GM12865 (cell line): ENCODE results near the gene MYBPC1.

Source experiments
- DNase-seq: peaks from one replicate; pipeline ENCODE4 v3.0.0; 2010; ENCODE audit warnings: low read depth
- H3K4me3 ChIP-seq: 2 replicates; pipeline ENCODE4 v1.5.1; 2011; ENCODE audit warnings: mild to moderate bottlenecking, low read depth, low read length, control low read depth
- TF ChIP-seq, protein P1 (sequence below): IDR thresholded peaks from 2 replicates; pipeline ENCODE4 v1.5.1; 2011; ENCODE audit warnings: low read length, control low read depth, low read depth, inconsistent platforms; ENCODE audit not compliant: insufficient read depth; ENCODE audit errors: missing control alignments

The MYBPC1 gene

GRCh38 chr12:101698800-101699347, 104.1 kb downstream of the MYBPC1 start:
- TF ChIP-seq, protein P1, sequence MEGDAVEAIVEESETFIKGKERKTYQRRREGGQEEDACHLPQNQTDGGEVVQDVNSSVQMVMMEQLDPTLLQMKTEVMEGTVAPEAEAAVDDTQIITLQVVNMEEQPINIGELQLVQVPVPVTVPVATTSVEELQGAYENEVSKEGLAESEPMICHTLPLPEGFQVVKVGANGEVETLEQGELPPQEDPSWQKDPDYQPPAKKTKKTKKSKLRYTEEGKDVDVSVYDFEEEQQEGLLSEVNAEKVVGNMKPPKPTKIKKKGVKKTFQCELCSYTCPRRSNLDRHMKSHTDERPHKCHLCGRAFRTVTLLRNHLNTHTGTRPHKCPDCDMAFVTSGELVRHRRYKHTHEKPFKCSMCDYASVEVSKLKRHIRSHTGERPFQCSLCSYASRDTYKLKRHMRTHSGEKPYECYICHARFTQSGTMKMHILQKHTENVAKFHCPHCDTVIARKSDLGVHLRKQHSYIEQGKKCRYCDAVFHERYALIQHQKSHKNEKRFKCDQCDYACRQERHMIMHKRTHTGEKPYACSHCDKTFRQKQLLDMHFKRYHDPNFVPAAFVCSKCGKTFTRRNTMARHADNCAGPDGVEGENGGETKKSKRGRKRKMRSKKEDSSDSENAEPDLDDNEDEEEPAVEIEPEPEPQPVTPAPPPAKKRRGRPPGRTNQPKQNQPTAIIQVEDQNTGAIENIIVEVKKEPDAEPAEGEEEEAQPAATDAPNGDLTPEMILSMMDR, result no peak
- no peak for DNase-seq
- H3K4me3 ChIP-seq, result no peak overlapping the region

DNA sequence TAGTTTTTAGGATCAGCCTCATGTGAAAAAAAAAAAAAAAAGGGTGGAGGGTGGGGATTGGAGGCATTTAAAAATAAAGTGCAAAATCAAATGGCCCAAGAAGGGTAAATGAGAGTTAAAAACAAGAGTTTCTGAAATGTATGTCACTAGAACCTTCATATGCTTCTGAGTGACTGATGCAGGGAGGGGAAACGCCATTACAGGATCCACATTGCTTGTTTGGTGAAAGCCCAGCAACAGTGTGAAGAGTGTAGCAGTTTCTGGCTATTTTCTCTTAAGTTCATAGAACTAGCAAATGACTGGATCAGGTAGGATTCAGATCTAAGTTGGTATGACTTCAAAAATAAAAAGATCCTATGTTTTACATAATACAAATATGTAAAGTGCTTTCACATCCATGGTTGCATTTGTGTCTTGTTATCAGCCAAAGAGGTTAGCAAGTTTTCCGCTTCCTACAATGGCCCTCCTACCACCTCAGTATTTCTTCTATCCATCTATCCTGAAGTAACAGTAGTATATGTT, 105.6 kb downstream of the MYBPC1 start:
- no peak overlapping the region for H3K4me3 ChIP-seq
- DNase-seq, result no peak
- TF ChIP-seq, protein P1, result no peak

DNA sequence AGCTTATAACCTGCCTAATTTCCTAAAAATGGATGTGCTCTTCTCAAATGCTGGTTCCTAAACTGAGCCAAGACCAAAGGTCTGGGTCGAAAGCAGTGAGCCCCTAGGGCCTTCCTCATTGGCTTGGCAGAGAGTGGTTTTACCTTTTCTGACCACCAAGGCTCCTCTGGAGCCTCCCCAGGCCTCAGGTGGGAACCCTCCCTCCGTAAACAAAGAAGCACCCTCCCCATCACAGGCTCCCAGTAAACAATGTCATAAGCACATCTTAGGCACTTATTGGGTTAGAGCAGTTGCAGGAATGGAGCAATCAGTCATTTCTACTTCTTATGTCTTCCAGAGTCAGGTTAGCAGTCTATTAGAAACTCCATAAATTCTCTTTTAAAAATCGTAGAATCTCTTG, 108.7 kb downstream of the MYBPC1 start:
- H3K4me3 ChIP-seq, result no peak overlapping the region
- DNase-seq, result no peak
- TF ChIP-seq, protein P1, result no peak

DNA sequence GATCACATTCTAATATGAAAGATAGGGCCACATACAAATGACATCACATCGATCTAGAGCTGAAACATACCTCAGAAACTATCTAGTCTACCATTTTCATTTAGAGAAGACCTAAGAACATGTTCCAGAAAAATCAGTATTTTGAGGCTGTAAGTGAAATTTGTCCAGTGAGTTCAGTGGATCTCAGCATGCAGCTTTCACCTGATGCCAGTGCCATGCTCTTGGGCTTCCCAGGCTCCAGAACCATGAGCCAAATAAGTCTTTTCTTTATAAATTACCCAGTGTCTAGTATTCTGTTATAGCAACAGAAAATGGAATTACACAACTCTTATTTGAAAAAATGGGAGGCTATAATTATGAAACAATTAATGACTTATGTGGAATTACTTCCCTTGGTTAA, 111.6 kb downstream of the MYBPC1 start:
- DNase-seq, result no peak
- TF ChIP-seq, protein P1, result no peak
- H3K4me3 ChIP-seq, result no peak overlapping the region

DNA sequence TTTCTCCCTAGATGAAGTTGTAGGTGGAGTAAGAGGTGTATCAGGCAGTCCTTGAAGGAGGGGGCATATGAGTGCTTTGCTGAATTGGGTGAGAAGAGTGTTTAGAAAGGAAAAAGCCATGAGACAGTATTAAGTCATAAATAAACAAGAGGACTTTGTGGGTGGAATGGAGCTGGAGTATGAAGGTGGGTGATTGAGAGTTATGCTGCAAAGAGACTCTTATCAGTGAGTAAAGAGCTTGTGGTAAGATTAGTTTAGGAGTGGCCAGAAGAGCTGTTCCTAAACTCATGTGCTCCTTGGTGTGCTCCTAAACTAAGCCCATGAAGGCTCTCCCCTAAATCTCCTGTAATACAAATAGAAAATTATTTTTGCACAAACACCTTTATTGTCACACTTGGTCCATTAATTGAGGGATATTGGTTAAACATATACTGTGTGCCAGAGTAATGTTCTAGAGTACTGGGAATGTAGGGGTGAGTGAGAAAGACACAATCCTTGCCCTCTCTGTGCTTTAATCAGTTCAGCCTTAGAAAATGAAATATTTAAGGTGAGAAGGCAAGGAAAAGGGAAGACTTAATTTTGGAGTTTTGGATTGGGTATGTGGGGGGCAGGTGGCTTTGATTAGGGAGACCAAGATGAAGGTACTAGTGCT, 112.5 kb downstream of the MYBPC1 start:
- no peak overlapping the region for H3K4me3 ChIP-seq
- TF ChIP-seq, protein P1, result no peak
- no peak for DNase-seq

GRCh38 chr12:101710288-101710687, 115.5 kb downstream of the MYBPC1 start:
- H3K4me3 ChIP-seq, result no peak overlapping the region
- TF ChIP-seq, protein P1, result no peak

More at GRCh38 chr12:101710288-101710687, 115.5 kb downstream of the MYBPC1 start:
- no peak for DNase-seq
